Upper lobe of left lung (tissue), 6 donors: Measurements from ENCODE around the gene HHAT. TPM values are rescaled to one million over a fixed set of nuclear protein-coding genes. Genes with fewer than 3 reads are reported as not detected.

Experiments
- ATAC-seq, 2 donors: fragments of 200-7000 bp; cut with Tn5 transposase; one replicate each; pipeline ENCODE4 v1.9.1; 2022; ENCODE audit warnings: mild to moderate bottlenecking in 2 of 2, moderate library complexity in 2 of 2; ENCODE audit not compliant: low FRiP score in 2 of 2
- DNase-seq, 2 donors: peaks; one replicate each; pipeline ENCODE4 v3.0.0-alpha.2; 2019 to 2020
- H3K27ac ChIP-seq, 4 donors: fragments of 200-600 bp; sonication (generic); one replicate each; pipeline ENCODE4 v1.5.1; 2016 to 2019
- H3K27me3 ChIP-seq, 4 donors: fragments of 200-600 bp; sonication (generic); one replicate each; pipeline ENCODE4 v1.5.1; 2017 to 2019
- H3K36me3 ChIP-seq, 4 donors: fragments of 200-600 bp; sonication (generic); one replicate each; pipeline ENCODE4 v1.5.1; 2016 to 2019
- H3K4me1 ChIP-seq, 4 donors: fragments of 200-600 bp; sonication (generic); one replicate each; pipeline ENCODE4 v1.5.1; 2018 to 2019
- H3K4me3 ChIP-seq, 4 donors: fragments of 200-600 bp; sonication (generic); one replicate each; pipeline ENCODE4 v1.5.1; 2017 to 2019; ENCODE audit warnings: mild to moderate bottlenecking in 2 of 4, moderate library complexity in 1 of 4
- H3K9me3 ChIP-seq, 4 donors: fragments of 200-600 bp; sonication (generic); one replicate each; pipeline ENCODE4 v1.5.1; 2018 to 2019
- EP300 ChIP-seq, 4 donors: sonication (generic); formaldehyde crosslinking; IDR thresholded peaks; one replicate each; pipeline ENCODE4 v1.5.1; 2017; ENCODE audit warnings: antibody characterized with exemption in 4 of 4, control low read depth in 2 of 4
- POLR2A ChIP-seq, 4 donors: fragments of 450-650 bp; IDR thresholded peaks; one replicate each; pipeline ENCODE4 v1.5.1; 2016 to 2017; ENCODE audit warnings: antibody characterized with exemption in 4 of 4, mild to moderate bottlenecking in 2 of 4
- POLR2AphosphoS5 ChIP-seq, 2 donors: sonication (generic); formaldehyde crosslinking; IDR thresholded peaks; one replicate each; pipeline ENCODE4 v1.5.1; 2017; ENCODE audit warnings: antibody characterized with exemption in 2 of 2
- WGBS, 2 donors: methylation state at CpG; one replicate each; pipeline ENCODE4 v1.1.5; 2017 to 2018; 5-methylcytosine and 5-hydroxymethylcytosine counted together
- total RNA-seq, 6 donors: library from RNA; depleted of rRNA in 4 of 6; stranded (reverse); fragments of >200 nt in 4 of 6; gene quantifications; one replicate each; pipeline versions ENCODE4 v1.1.0 to v1.2.1, GENCODE V29; 2016 to 2021
- TF ChIP-seq, protein P1 (sequence below), 6 experiments: fragments of 450-650 bp in 4 of 6; fragments of 200-600 bp in 2 of 6; sonication (generic) in 2 of 6; IDR thresholded peaks; one replicate each; pipeline ENCODE4 v1.5.1; 2016 to 2019; ENCODE audit warnings: antibody characterized with exemption in 6 of 6
- donor health status: DM: no; HTN: no; CAD: no; lungs with moderate emphysema.
- donor health status: DM: no; HTN: yes; CAD: no; lungs with severe emphysema.

Gene HHAT
- total RNA-seq, 6 donors from 2014 or later, result 4.6 to 8.1 (median 5.7) TPM

DNA sequence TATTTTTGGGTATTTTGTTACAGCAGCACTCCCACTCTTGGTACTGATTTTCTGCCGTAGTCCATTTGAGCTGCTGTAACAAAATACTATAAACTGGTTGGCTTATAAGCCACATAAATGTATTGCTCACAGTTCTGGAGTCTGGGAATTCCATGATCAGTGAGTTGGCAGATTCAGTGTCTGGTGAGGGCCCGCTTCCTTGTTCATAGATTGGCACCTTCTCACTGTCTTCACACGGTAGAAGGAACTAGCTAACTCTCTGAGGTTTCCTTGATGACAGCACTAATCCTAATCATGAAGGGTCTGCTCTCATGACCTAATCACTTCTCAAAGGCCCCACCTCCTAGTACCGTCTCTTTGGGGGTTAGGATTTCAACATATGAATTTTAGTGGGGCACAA, 85.2 kb downstream of the HHAT start:
- 87 to 89% methylated on average over 4 of the region's 4 CpGs for WGBS, 2 donors
- TF ChIP-seq POLR2AphosphoS5 (IDR thresholded peaks at IDR 0.05), result no peak
- TF ChIP-seq EP300 (IDR thresholded peaks at IDR 0.05), result no peak
- TF ChIP-seq, protein P1, sequence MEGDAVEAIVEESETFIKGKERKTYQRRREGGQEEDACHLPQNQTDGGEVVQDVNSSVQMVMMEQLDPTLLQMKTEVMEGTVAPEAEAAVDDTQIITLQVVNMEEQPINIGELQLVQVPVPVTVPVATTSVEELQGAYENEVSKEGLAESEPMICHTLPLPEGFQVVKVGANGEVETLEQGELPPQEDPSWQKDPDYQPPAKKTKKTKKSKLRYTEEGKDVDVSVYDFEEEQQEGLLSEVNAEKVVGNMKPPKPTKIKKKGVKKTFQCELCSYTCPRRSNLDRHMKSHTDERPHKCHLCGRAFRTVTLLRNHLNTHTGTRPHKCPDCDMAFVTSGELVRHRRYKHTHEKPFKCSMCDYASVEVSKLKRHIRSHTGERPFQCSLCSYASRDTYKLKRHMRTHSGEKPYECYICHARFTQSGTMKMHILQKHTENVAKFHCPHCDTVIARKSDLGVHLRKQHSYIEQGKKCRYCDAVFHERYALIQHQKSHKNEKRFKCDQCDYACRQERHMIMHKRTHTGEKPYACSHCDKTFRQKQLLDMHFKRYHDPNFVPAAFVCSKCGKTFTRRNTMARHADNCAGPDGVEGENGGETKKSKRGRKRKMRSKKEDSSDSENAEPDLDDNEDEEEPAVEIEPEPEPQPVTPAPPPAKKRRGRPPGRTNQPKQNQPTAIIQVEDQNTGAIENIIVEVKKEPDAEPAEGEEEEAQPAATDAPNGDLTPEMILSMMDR (IDR thresholded peaks at IDR 0.05), result no peak
- no peak for TF ChIP-seq POLR2A (IDR thresholded peaks at IDR 0.05)
- no peaks in the 10 kb centered on the region for H3K9me3 ChIP-seq
- H3K4me3 ChIP-seq, result no peak overlapping the region
- H3K27me3 ChIP-seq, result no peaks in the 10 kb centered on the region
- no peak overlapping the region for H3K27ac ChIP-seq
- no peaks in the 10 kb centered on the region for H3K4me1 ChIP-seq
- no peaks in the 10 kb centered on the region for H3K36me3 ChIP-seq
- DNase-seq, result no peak
- no peak for ATAC-seq

DNA sequence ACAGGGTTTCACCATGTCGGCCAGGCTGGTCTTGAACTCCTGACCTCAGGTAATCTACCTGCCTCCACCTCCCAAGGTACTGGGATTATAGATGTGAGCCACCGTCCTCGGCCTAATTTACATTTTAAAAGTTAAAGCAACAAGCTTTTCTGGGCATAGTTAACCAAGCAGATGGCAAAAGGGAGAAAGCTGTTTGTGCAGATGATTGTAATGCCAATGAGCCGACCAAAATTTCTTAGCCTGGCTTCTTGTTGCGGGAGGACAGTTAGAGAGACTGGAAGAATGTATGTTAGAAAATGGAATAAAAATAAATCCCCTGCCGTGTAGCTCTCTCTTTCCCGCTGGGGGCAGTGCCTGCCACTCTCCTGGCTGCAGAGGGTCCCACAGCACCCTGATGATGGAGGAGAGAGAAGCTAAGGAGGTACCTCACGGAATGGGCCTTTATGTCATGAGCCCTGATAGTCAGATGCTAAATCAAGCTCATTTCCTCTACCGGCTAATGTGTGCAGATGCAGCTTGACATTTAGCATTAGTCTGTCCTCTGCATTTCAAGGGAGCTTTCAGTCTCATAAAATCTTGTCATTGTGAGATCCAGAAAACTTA, 87.2 kb downstream of the HHAT start:
- Histone ChIP-seq H3K36me3 (no peaks in the 10 kb centered on the region), H3K4me3 (no peak overlapping the region), H3K4me1 (no peaks in the 10 kb centered on the region), H3K27ac (no peak overlapping the region), H3K9me3 (no peaks in the 10 kb centered on the region), H3K27me3 (no peaks in the 10 kb centered on the region)
- 83 to 84% methylated on average over 9 of the region's 9 CpGs for WGBS, 2 donors
- TF ChIP-seq POLR2A (IDR thresholded peaks at IDR 0.05), result no peak
- TF ChIP-seq POLR2AphosphoS5 (IDR thresholded peaks at IDR 0.05), result no peak
- no peak for TF ChIP-seq EP300 (IDR thresholded peaks at IDR 0.05)
- TF ChIP-seq, protein P1 (IDR thresholded peaks at IDR 0.05), result no peak
- DNase-seq, result no peak
- no peak for ATAC-seq

DNA sequence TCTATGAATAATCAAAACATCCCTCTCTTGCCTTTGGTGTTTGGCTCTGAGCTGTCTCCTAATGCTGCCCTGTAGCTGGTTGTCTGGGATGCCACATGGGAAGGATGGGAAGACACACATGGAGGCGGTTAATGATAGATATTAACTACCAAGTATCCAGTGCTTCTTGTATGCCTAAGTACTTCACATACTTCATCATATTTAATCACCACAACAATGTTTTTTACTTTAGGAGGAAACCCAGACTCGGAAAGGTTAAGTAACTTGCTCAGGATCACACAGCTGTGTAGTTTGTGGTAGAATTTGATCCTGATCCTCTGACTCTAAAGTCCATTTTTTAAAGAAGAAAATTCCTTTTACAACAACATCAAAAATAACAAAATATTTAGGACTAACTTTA, 88.0 kb downstream of the HHAT start:
- Histone ChIP-seq H3K36me3 (no peaks in the 10 kb centered on the region), H3K27me3 (no peaks in the 10 kb centered on the region), H3K4me3 (no peak overlapping the region), H3K27ac (no peak overlapping the region), H3K9me3 (no peaks in the 10 kb centered on the region), H3K4me1 (no peaks in the 10 kb centered on the region)
- TF ChIP-seq POLR2A (IDR thresholded peaks at IDR 0.05) (no peak), POLR2AphosphoS5 (IDR thresholded peaks at IDR 0.05) (no peak), EP300 (IDR thresholded peaks at IDR 0.05) (no peak)
- TF ChIP-seq, protein P1 (IDR thresholded peaks at IDR 0.05), result no peak
- ATAC-seq (no peak), DNase-seq (no peak)
- 89 to 93% methylated on average over 2 of the region's 2 CpGs for WGBS, 2 donors

DNA sequence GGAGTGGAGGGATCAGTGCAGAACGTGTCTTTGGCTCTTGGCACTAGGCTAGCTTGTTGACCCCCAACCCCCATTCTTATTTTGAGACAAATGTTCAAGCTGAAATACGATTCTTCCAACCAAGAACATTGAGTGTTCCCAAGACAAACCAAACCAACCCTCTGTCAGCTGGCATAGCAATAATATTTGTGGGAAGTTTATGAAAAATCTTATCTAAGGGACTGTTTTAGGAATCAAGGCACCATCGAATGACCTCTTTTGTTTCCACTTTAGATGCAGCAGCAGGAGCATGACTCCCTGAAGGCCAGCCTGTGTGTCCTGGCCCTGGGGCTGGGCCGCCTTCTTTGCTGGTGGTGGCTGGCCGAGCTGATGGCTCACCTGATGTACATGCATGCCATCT, 89.2 kb downstream of the HHAT start:
- ATAC-seq, result no peak
- no peaks in the 10 kb centered on the region for H3K36me3 ChIP-seq
- 93 to 94% methylated on average over 5 of the region's 5 CpGs for WGBS, 2 donors
- no peak for TF ChIP-seq POLR2AphosphoS5 (IDR thresholded peaks at IDR 0.05)
- no peak for TF ChIP-seq POLR2A (IDR thresholded peaks at IDR 0.05)
- TF ChIP-seq, protein P1 (IDR thresholded peaks at IDR 0.05), result no peak
- no peak for TF ChIP-seq EP300 (IDR thresholded peaks at IDR 0.05)
- H3K4me3 ChIP-seq, result no peak overlapping the region
- peak in 1 of 2 donors; percentile 31 for DNase-seq
- no peak overlapping the region for H3K27ac ChIP-seq
- no peaks in the 10 kb centered on the region for H3K9me3 ChIP-seq
- no peaks in the 10 kb centered on the region for H3K4me1 ChIP-seq
- no peaks in the 10 kb centered on the region for H3K27me3 ChIP-seq
